Smooth muscle cell of trachea (primary cell): ENCODE measurements around the gene HMG20B. TPM values are rescaled to one million over a fixed set of nuclear protein-coding genes. Genes with fewer than 3 reads are reported as not detected.

Source experiments
- total RNA-seq: library from RNA; depleted of rRNA; stranded (reverse); fragments of >200 nt; gene quantifications from 2 replicates; pipeline ENCODE4 v1.2.1, GENCODE V29; 2014

HMG20B gene
- total RNA-seq: 91.1 and 102 TPM in 2 replicates

GRCh38 chr19:3572855-3573161 is at the start of gene HMG20B:
HMG20B (plus strand) TSS chr19:3572944; CDS start chr19:3573310, 366 bp downstream.

GRCh38 chr19:3538965-3539755 is 33.6 kb upstream of the HMG20B start, which contains the start of gene TEKTIP1:
TEKTIP1 (plus strand) TSS chr19:3539174; CDS start chr19:3539178, 4 bp downstream.

GRCh38 chr19:3557461-3558248 is 15.1 kb upstream of the HMG20B start, which contains the start of gene MFSD12:
MFSD12 (minus strand) TSS chr19:3557586; CDS start chr19:3557403, 183 bp downstream.

GRCh38 chr19:3585301-3586126 is 12.8 kb downstream of the HMG20B start, which contains the start of gene GIPC3:
GIPC3 (plus strand) TSS chr19:3585478; CDS start chr19:3585598, 120 bp downstream.

GRCh38 chr19:3606690-3607289 is 34.0 kb downstream of the HMG20B start, which contains the start of gene TBXA2R:
TBXA2R (minus strand) TSS chr19:3606875; CDS start chr19:3600634, 6,241 bp downstream.

GRCh38 chr19:3626473-3627350 is 54.0 kb downstream of the HMG20B start, which contains the start of gene CACTIN:
CACTIN (minus strand) TSS chr19:3626790; CDS start chr19:3626762, 28 bp downstream.

Other genes starting within 250 kb of the HMG20B start
- gene NFIC, start 206.4 kb upstream of the HMG20B start, total RNA-seq: 93.5 and 113 TPM in 2 replicates
- gene SMIM24, start 92.4 kb upstream of the HMG20B start, total RNA-seq: not detected in 2 replicates
- not detected in 2 replicates for gene SMIM44, start 89.5 kb upstream of the HMG20B start, total RNA-seq
- 12.5 and 15.9 TPM in 2 replicates for gene DOHH, start 72.3 kb upstream of the HMG20B start, total RNA-seq
- 48.8 and 52.1 TPM in 2 replicates for gene FZR1, start 66.6 kb upstream of the HMG20B start, total RNA-seq
- not detected in 2 replicates for gene TEKTIP1, start 33.8 kb upstream of the HMG20B start, total RNA-seq
- 50.2 and 174 TPM in 2 replicates for gene MFSD12, start 15.4 kb upstream of the HMG20B start, total RNA-seq
- gene GIPC3, start 12.5 kb downstream of the HMG20B start, total RNA-seq: under 0.01 TPM in 1 of 2 replicates, not detected in the other
- gene TBXA2R, start 33.9 kb downstream of the HMG20B start, total RNA-seq: 2.8 and 2.9 TPM in 2 replicates
- gene CACTIN, start 53.8 kb downstream of the HMG20B start, total RNA-seq: 26.8 and 35.6 TPM in 2 replicates
- gene PIP5K1C, start 127.5 kb downstream of the HMG20B start, total RNA-seq: 27.6 and 60.0 TPM in 2 replicates
- gene TJP3, start 135.4 kb downstream of the HMG20B start, total RNA-seq: under 0.01 TPM in 1 of 2 replicates, not detected in the other
- gene APBA3, start 188.7 kb downstream of the HMG20B start, total RNA-seq: 19.3 and 28.9 TPM in 2 replicates
- gene MRPL54, start 189.7 kb downstream of the HMG20B start, total RNA-seq: 21.8 and 50.2 TPM in 2 replicates
- gene RAX2, start 199.3 kb downstream of the HMG20B start, total RNA-seq: not detected in 2 replicates
- 0.15 TPM in 1 of 2 replicates, not detected in the other for gene MATK, start 213.4 kb downstream of the HMG20B start, total RNA-seq